Omental fat pad (tissue), 4 donors: ENCODE data around the gene SENP1. TPM values are rescaled to one million over a fixed set of nuclear protein-coding genes. Genes with fewer than 3 reads are reported as not detected.

Experiments
- ATAC-seq: fragments of 150-250 bp; one replicate; pipeline ENCODE4 v1.9.1; 2016; ENCODE audit warnings: mild to moderate bottlenecking, moderate library complexity; ENCODE audit not compliant: low FRiP score
- DNase-seq: peaks from one replicate; pipeline ENCODE4 v3.0.0-alpha.2; 2019; ENCODE audit warnings: low spot score
- CTCF ChIP-seq, 3 donors: fragments of 450-650 bp; IDR thresholded peaks; one replicate each; pipeline ENCODE4 v1.5.1; 2016 to 2017; ENCODE audit warnings: antibody characterized with exemption in 3 of 3, mild to moderate bottlenecking in 3 of 3, moderate library complexity in 2 of 3
- total RNA-seq, 4 donors: library from RNA; depleted of rRNA; stranded (reverse); fragments of >200 nt; gene quantifications; one replicate each; pipeline ENCODE4 v1.1.0, GENCODE V29; 2016

Gene SENP1
- total RNA-seq, 4 donors from 2014 or later, result 13.6 to 23.0 (median 18.2) TPM

- no peak for DNase-seq
- no peak for ATAC-seq
- no peak for TF ChIP-seq CTCF (IDR thresholded peaks at IDR 0.05)
These were observed 13.3 kb downstream of the SENP1 start for GRCh38 chr12:48092611-48093010.

- ATAC-seq, result no peak
- no peak for DNase-seq
- no peak for TF ChIP-seq CTCF (IDR thresholded peaks at IDR 0.05)
These were observed 19.6 kb downstream of the SENP1 start for GRCh38 chr12:48086327-48086726.

GRCh38 chr12:48084841-48085460, 20.9 kb downstream of the SENP1 start:
- no peak for TF ChIP-seq CTCF (IDR thresholded peaks at IDR 0.05)
- no peak for DNase-seq
- ATAC-seq, result no peak

DNA sequence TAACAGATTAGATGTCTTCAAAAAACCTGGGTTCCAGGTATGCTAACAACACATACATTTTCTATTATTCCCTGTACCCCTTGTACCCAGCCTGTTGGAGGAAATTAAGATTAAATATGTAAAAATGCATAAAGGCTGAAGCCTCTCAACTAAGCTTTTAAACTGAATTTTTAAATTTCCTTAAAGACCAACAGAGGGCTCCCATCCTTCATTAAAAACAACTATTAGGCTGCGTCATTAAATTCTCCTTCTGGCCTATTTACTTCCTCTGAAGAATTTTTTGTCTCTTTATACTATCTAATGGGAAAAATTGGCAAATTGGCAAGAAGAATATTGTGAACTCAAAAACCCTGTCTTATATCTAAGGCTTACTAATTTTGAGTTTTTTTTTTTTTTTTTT, 21.8 kb downstream of the SENP1 start:
- TF ChIP-seq CTCF (IDR thresholded peaks at IDR 0.05), result no peak
- DNase-seq, result no peak
- ATAC-seq, result no peak

GRCh38 chr12:48080821-48081220, 25.1 kb downstream of the SENP1 start:
- no peak for TF ChIP-seq CTCF (IDR thresholded peaks at IDR 0.05)
- no peak for DNase-seq
- ATAC-seq, result no peak

- no peak for TF ChIP-seq CTCF (IDR thresholded peaks at IDR 0.05)
- ATAC-seq (no peak), DNase-seq (no peak)
These were observed 25.6 kb downstream of the SENP1 start for GRCh38 chr12:48080285-48080684.

- DNase-seq (no peak), ATAC-seq (no peak)
- TF ChIP-seq CTCF (IDR thresholded peaks at IDR 0.05), result no peak
These were observed 27.0 kb downstream of the SENP1 start for GRCh38 chr12:48078901-48079300.
